Measurements from ENCODE around the gene DLX6.
"Not testable (repeated sequence)": the region's sequence is repeated elsewhere in the genome, so short reads cannot be mapped to it uniquely, and the experiment has no call there.

DLX6 gene

DNA sequence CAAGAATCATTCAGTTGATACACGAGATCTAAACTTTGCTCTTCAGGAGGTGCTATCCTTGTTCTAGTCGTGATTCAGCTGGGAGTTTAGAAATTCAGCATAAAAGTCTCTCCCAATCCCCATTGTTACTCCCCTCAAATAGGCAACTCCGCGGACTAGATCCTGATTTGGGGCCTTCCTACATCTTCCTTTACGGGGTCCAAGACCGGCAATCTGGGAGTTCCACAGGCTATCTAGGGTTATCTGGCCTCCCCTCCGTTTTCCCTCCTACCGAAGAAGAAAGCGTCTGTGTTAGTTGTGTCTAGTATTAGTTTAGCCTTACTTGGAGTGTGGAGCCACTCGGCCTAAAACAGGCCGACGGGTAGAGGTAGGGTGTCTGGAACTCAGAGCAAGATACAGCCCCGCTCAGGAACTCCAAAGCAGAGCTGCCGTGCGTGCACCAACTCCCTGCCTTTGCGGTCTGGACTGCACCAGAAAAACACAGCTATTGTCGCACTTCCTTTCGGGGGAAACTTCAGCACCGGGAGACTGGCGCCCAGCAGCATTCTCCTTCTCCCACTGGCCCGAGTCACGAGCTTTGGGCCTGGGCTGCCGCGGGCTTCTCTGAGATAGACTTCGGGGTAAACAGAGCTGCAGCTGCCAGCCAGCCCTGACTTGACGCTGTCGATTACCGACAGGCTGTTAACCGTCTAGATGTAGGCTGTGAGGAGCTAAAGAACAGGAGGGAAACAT is 20.8 kb downstream of the DLX6 start:
- POLR2A ChIA-PET: no interaction called here
- TF ChIP-seq, protein P1, sequence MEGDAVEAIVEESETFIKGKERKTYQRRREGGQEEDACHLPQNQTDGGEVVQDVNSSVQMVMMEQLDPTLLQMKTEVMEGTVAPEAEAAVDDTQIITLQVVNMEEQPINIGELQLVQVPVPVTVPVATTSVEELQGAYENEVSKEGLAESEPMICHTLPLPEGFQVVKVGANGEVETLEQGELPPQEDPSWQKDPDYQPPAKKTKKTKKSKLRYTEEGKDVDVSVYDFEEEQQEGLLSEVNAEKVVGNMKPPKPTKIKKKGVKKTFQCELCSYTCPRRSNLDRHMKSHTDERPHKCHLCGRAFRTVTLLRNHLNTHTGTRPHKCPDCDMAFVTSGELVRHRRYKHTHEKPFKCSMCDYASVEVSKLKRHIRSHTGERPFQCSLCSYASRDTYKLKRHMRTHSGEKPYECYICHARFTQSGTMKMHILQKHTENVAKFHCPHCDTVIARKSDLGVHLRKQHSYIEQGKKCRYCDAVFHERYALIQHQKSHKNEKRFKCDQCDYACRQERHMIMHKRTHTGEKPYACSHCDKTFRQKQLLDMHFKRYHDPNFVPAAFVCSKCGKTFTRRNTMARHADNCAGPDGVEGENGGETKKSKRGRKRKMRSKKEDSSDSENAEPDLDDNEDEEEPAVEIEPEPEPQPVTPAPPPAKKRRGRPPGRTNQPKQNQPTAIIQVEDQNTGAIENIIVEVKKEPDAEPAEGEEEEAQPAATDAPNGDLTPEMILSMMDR (IDR thresholded peaks at IDR 0.05; ENCODE audit: control extremely low read depth, extremely low read depth, low read depth, missing control alignments): no peak
- DNase-seq (ENCODE audit: extremely low spot score): no peak
- CTCF ChIA-PET: interaction anchor here (1.0 to 2.6 kb wide), 12 partner anchors 10 to 1111 kb away, joined by 3 to 51 read pairs (median 10); no protein-coding TSS in a partner anchor

DNA sequence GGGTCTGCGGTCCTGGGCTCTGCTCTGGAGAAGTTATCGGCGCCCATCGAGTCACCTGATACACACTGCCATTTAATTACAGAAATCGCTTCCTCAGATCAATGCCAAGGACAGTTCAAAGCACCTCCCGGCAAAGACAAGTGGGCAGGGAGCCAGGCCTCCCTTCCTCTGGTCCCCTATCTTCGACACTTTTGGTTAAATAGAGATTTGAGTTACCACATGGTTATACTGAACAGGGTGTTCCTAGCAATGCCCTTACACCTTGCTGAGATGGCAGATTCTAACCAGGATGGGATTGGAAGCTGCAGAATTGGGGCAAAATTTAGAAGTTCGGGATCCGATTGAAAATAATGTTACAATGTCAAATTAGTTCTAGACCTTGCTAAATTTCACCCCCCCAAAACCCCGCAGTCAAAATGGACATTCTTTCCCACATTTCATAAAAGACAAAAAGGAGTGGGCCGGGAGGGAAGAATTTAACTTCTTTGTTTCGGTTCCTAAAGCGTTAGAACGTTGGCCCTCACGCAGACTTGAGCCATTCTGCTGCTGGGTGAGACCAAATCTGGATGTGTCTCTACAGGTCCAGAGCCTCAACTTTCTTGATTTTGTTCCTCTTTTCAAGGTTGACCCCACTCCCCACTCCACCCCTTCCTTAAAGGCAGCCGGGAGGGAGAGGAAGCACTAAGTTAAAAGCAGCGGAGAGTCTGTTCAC is 21.5 kb downstream of the DLX6 start:
- DNase-seq (ENCODE audit: extremely low spot score): no peak
- CTCF ChIA-PET: interaction anchor here (0.7 to 2.6 kb wide), 47 partner anchors 7 to 1120 kb away, joined by 3 to 51 read pairs (median 5); partner anchors contain the start of gene DLX6
- TF ChIP-seq, protein P1 (IDR thresholded peaks at IDR 0.05; ENCODE audit: control extremely low read depth, extremely low read depth, low read depth, missing control alignments): no peak

DNA sequence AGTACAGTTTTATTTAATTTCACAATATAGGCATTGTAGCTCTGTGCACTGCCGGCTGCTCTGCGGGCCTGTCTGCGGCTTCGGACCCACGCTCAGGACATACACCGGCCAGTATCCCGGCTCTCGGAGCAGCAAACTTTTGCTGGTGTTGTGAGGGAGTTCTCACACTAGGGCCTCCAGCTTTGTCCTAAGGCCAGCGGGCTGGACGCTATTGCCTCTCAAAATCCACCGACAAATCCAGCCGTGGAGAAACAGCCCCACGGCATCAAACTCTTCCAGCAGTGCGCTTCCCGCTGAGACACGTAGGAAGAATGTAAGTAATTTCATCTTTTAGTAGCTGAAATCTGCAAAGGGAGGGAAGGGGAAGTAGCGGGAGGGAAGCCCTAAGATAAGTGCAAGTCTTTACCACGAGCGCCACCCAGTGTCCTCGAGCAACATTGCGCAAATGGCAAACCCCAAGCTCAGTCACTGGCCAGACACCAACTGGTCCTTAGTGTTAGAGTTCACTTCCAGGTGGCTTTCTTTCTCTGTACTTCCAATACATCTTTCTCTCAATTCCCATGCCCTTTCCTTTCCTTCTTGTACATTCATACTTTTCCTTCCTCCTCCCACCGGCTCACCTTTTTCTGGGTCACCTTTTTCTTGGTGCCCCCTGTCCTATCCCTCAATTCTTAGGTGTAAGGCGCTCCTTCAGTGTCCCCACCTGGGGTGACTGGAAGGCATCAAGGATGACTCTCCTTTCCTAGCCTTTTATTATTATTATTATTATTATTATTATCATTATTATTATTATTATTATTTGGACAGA is 22.3 kb downstream of the DLX6 start:
- ChIA-PET POLR2A (no interaction called here), CTCF (interaction anchor here (0.7 to 2.6 kb wide), 45 partner anchors 8 to 1121 kb away, joined by 3 to 51 read pairs (median 5); partner anchors contain the start of gene DLX6)
- peak; percentile 79 for DNase-seq (ENCODE audit: extremely low spot score)
- TF ChIP-seq, protein P1 (IDR thresholded peaks at IDR 0.05; ENCODE audit: control extremely low read depth, extremely low read depth, low read depth, missing control alignments): peak; percentile 91

More for the DNA sequence above, 21.5 kb downstream of the DLX6 start:
- POLR2A ChIA-PET: no interaction called here

DNA sequence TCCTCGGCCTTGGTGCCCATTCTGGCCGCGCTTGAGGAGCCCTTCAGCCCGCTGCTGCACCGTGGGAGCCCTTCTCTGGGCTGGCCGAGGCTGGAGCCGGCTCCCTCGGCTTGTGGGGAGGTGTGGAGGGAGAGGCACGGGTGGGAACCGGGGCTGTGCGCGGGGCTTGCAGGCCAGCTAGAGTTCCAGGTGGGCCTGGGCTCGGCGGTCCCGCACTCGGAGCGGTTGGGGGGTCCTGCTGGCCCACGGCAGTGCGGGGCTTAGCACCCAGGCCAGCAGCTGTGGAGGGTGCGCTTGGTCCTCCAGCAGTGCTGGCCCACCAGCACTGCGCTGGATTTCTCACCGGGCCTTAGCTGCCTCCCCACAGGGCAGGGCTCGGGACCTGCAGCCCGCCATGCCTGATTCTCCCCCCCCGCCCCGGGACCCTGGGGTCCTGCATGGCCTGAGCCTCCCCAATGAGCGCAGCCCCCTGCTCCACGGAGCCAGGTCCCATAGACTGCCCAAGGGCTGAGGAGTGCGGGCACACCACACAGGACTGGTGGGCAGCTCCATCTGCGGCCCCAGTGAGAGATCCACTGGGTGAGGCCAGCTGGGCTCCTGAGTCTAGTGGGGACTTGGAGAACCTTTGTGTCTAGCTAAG is 29.0 kb downstream of the DLX6 start:
- POLR2A ChIA-PET: not testable (repeated sequence)
- CTCF ChIA-PET: interaction anchor here (1.0 to 1.8 kb wide), 4 partner anchors 10 to 1119 kb away, joined by 3 to 5 read pairs (median 4); no protein-coding TSS in a partner anchor

DNA sequence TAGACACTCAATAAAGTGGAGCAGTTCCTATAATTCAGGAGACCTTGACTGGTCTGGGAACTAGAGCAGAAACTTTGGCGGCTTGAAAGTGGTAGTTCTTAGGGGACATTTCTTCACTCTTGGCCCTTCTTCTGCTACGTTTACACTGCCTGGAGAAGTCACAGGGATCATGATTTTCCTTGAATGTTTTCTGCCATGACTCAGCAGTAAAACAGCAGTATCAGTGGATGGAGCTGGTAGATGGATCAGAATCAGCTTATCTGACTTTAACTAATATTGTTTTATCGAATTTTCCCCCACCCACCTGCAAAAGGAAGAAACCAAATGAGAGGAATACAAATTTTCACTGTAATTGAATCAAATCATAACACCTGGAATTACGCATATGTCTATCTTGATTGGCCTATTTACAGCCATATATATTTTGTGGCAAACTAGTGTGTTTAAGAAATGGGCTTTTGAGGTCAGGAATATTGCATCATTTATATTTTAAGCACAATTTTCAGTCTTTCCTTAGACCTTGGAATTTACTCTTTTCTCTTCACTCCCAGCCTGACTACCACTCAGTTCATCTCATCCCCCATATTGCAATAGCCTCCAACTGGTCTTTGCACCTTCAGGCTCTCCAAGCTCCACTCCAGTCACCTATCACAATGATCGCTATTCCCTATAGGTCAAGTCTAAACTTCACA is 34.2 kb downstream of the DLX6 start:
- TF ChIP-seq, protein P1 (IDR thresholded peaks at IDR 0.05; ENCODE audit: control extremely low read depth, extremely low read depth, low read depth, missing control alignments): no peak
- POLR2A ChIA-PET: no interaction called here
- no peak for DNase-seq (ENCODE audit: extremely low spot score)
- CTCF ChIA-PET: interaction anchor here (3.9 kb wide), 1 partner anchor 13 kb away, joined by 19 read pairs; no protein-coding TSS in a partner anchor

More for the DNA sequence above, 29.0 kb downstream of the DLX6 start:
- DNase-seq (ENCODE audit: extremely low spot score): not testable (repeated sequence)

DNA sequence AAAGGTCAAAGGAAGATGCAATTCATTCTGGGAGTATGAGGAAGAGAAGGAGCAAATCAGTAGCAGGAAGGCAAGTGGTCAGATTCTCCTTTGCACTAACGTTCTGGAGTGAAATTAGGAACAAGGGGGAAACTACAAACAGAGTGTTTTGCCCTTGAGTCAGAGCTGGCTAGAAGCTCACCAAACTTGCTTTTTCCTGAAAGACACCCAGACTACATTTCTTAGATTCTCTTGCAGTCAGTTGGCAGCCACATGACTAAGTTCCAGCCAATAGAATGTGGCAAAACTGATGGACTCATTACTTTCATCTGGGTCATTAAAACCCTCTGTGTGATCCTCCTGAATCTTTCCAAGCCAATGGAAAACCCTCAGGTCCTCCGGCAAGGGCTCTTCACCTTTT is 37.9 kb downstream of the DLX6 start:
- TF ChIP-seq, protein P1 (IDR thresholded peaks at IDR 0.05; ENCODE audit: control extremely low read depth, extremely low read depth, low read depth, missing control alignments): no peak
- DNase-seq (ENCODE audit: extremely low spot score): no peak
- CTCF ChIA-PET: interaction anchor here (1.0 to 1.8 kb wide), 2 partner anchors 21 to 32 kb away, joined by 3 to 4 read pairs; no protein-coding TSS in a partner anchor
- POLR2A ChIA-PET: no interaction called here

All from GM10248 (cell line).